Caco-2 (cell line): ENCODE measurements around the gene DAND5. TPM values are rescaled to one million over a fixed set of nuclear protein-coding genes. Genes with fewer than 3 reads are reported as not detected.
"Not testable (repeated sequence)": the region's sequence is repeated elsewhere in the genome, so short reads cannot be mapped to it uniquely, and the experiment has no call there.

ENCODE experiments used
- BruUV-seq: library from RNA; stranded (reverse); fragments of 400-500 nt; replicated peaks from 2 replicates; lab custom pipeline; 2021; lab: Mats Ljungman, UMichigan
- CTCF ChIA-PET: fragments of 300-600 bp; sonication (Branson Sonifier 250); formaldehyde crosslinking; loops from one replicate; lab custom pipeline; 2022; ENCODE audit warnings: antibody characterized with exemption; lab: Charles Lee
- POLR2A ChIA-PET: fragments of 300-600 bp; sonication (Branson Sonifier 250); formaldehyde crosslinking; loops from one replicate; lab custom pipeline; 2022; ENCODE audit warnings: antibody characterized with exemption; lab: Charles Lee
- DNase-seq, 2 experiments: peaks; one replicate each; pipeline versions ENCODE4 v3.0.0 to v3.0.0-alpha.2; 2020 to 2022
- H3K27me3 ChIP-seq: replicated peaks from 2 replicates; pipeline ENCODE4 v1.6.0; 2011; ENCODE audit warnings: low read length; ENCODE audit not compliant: control insufficient read depth, insufficient read depth
- H3K36me3 ChIP-seq: 2 replicates; pipeline ENCODE4 v1.5.1; 2011; ENCODE audit warnings: low read length; ENCODE audit not compliant: control insufficient read depth, insufficient read depth
- H3K4me1 ChIP-seq: fragments of 250-450 bp; sonication (Bioruptor Pico); 2 replicates; pipeline ENCODE4 v1.5.1; 2020; ENCODE audit warnings: mild to moderate bottlenecking
- H3K4me3 ChIP-seq: 2 replicates; pipeline ENCODE4 v1.5.1; 2011; ENCODE audit warnings: low read depth, mild to moderate bottlenecking, control low read depth, low read length
- H3K9me3 ChIP-seq: fragments of 250-450 bp; sonication (Bioruptor Pico); 2 replicates; pipeline ENCODE4 v1.5.1; 2020; ENCODE audit warnings: mild to moderate bottlenecking, moderate library complexity
- H3K27ac Mint-ChIP-seq: one replicate; pipeline ENCODE4 v1.8.0; 2022; ENCODE audit warnings: mixed read lengths; ENCODE audit not compliant: unreplicated experiment
- H3K27me3 Mint-ChIP-seq: one replicate; pipeline ENCODE4 v1.8.0; 2022; ENCODE audit warnings: mixed read lengths; ENCODE audit not compliant: insufficient read depth, unreplicated experiment
- H3K36me3 Mint-ChIP-seq: one replicate; pipeline ENCODE4 v1.8.0; 2022; ENCODE audit warnings: mild to moderate bottlenecking, mixed read lengths; ENCODE audit not compliant: insufficient read depth, unreplicated experiment
- H3K4me1 Mint-ChIP-seq: one replicate; pipeline ENCODE4 v1.8.0; 2022; ENCODE audit warnings: low read depth, mixed read lengths; ENCODE audit not compliant: unreplicated experiment
- H3K4me3 Mint-ChIP-seq: one replicate; pipeline ENCODE4 v1.8.0; 2022; ENCODE audit warnings: mild to moderate bottlenecking, moderate library complexity, mixed read lengths; ENCODE audit not compliant: unreplicated experiment
- H3K9me3 Mint-ChIP-seq: one replicate; pipeline ENCODE4 v1.8.0; 2022; ENCODE audit warnings: mixed read lengths; ENCODE audit not compliant: unreplicated experiment
- intact Hi-C: fragments of 100-400 bp; cut with micrococcal nuclease; formaldehyde crosslinking; loops from one replicate; pipeline ENCODE4 v1.10.0; 2022; ENCODE audit not compliant: unreplicated experiment
- total RNA-seq: library from RNA; stranded (reverse); gene quantifications from 2 replicates; pipeline ENCODE4 v1.2.3, GENCODE V29; 2022
- TF ChIP-seq, protein P1 (sequence below), 2 experiments: fragments of 200-600 bp in 1 of 2; IDR thresholded peaks; 1 replicate in 1 of 2; 2 replicates in 1 of 2; pipeline versions ENCODE4 v1.5.1 to v1.8.0; 2011 to 2022; ENCODE audit warnings: antibody characterized with exemption in 1 of 2, control low read depth in 1 of 2, inconsistent platforms in 1 of 2, low read depth in 1 of 2, low read length in 1 of 2, mild to moderate bottlenecking in 1 of 2, moderate library complexity in 1 of 2; ENCODE audit not compliant: insufficient read depth in 1 of 2, severe bottlenecking in 1 of 2, unreplicated experiment in 1 of 2

DAND5 gene
- total RNA-seq, 1 experiment from 2014 or later: not detected

- Mint-ChIP-seq H3K27me3 (no peaks in the 10 kb centered on the region), H3K9me3 (no peaks in the 10 kb centered on the region), H3K4me1 (peaks cover 7% of the 10 kb centered on the region), H3K4me3 (no peak overlapping the region), H3K36me3 (no peaks in the 10 kb centered on the region), H3K27ac (no peak overlapping the region)
- Histone ChIP-seq H3K9me3 (no peaks in the 10 kb centered on the region), H3K4me1 (no peaks in the 10 kb centered on the region), H3K36me3 (no peaks in the 10 kb centered on the region), H3K27me3 (no peaks in the 10 kb centered on the region), H3K4me3 (no peak overlapping the region)
- POLR2A ChIA-PET: no interaction called here
- BruUV-seq: no TSS peak
- CTCF ChIA-PET: interaction anchor here (1.6 kb wide), 1 partner anchor 9 kb away, joined by 8 read pairs; no protein-coding TSS in a partner anchor
- intact Hi-C loops: no loop called here
- TF ChIP-seq, protein P1, sequence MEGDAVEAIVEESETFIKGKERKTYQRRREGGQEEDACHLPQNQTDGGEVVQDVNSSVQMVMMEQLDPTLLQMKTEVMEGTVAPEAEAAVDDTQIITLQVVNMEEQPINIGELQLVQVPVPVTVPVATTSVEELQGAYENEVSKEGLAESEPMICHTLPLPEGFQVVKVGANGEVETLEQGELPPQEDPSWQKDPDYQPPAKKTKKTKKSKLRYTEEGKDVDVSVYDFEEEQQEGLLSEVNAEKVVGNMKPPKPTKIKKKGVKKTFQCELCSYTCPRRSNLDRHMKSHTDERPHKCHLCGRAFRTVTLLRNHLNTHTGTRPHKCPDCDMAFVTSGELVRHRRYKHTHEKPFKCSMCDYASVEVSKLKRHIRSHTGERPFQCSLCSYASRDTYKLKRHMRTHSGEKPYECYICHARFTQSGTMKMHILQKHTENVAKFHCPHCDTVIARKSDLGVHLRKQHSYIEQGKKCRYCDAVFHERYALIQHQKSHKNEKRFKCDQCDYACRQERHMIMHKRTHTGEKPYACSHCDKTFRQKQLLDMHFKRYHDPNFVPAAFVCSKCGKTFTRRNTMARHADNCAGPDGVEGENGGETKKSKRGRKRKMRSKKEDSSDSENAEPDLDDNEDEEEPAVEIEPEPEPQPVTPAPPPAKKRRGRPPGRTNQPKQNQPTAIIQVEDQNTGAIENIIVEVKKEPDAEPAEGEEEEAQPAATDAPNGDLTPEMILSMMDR (IDR thresholded peaks at IDR 0.05; ENCODE audit: insufficient read depth in 1 of 2, low read depth in 1 of 2, low read length in 1 of 2, severe bottlenecking in 1 of 2, unreplicated experiment in 1 of 2): no peak
- no peak for DNase-seq
Measured at GRCh38 chr19:12974301-12975220, 5.2 kb downstream of the DAND5 start.

- H3K4me1 Mint-ChIP-seq: peaks cover 7% of the 10 kb centered on the region
- H3K27me3 Mint-ChIP-seq: no peaks in the 10 kb centered on the region
- H3K27ac Mint-ChIP-seq: no peak overlapping the region
- Histone ChIP-seq H3K36me3 (no peaks in the 10 kb centered on the region), H3K9me3 (no peaks in the 10 kb centered on the region), H3K27me3 (no peaks in the 10 kb centered on the region), H3K4me1 (no peaks in the 10 kb centered on the region), H3K4me3 (no peak overlapping the region)
- no peaks in the 10 kb centered on the region for H3K36me3 Mint-ChIP-seq
- intact Hi-C loops: no loop called here
- H3K9me3 Mint-ChIP-seq: no peaks in the 10 kb centered on the region
- CTCF ChIA-PET: interaction anchor here (1.6 to 3.0 kb wide), 2 partner anchors 10 to 11 kb away, joined by 8 to 58 read pairs; no protein-coding TSS in a partner anchor
- H3K4me3 Mint-ChIP-seq: no peak overlapping the region
- DNase-seq: no peak
- BruUV-seq: no TSS peak
- POLR2A ChIA-PET: no interaction called here
- TF ChIP-seq, protein P1 (IDR thresholded peaks at IDR 0.05; ENCODE audit: insufficient read depth in 1 of 2, low read depth in 1 of 2, low read length in 1 of 2, severe bottlenecking in 1 of 2, unreplicated experiment in 1 of 2): no peak
Measured at GRCh38 chr19:12975221-12975741, 5.9 kb downstream of the DAND5 start.

- H3K4me1 Mint-ChIP-seq, H3K4me3 Mint-ChIP-seq, H3K9me3 ChIP-seq, H3K27me3 Mint-ChIP-seq, H3K36me3 ChIP-seq, H3K27ac Mint-ChIP-seq, H3K9me3 Mint-ChIP-seq, H3K36me3 Mint-ChIP-seq, H3K4me1 ChIP-seq, BruUV-seq, POLR2A ChIA-PET, H3K4me3 ChIP-seq, H3K27me3 ChIP-seq, DNase-seq: not testable (repeated sequence)
- CTCF ChIA-PET: interaction anchor here (0.7 to 3.8 kb wide), 4 partner anchors 9 to 183 kb away, joined by 3 to 64 read pairs (median 32); no protein-coding TSS in a partner anchor
- intact Hi-C loops: loop anchor here (2.0 kb wide), 1 partner anchor 61 kb away; no protein-coding TSS in a partner anchor
Measured at GRCh38 chr19:12976109-12976508, 6.7 kb downstream of the DAND5 start.
